ENCODE data around the gene P2RY8.

Gene P2RY8

GRCh38 chrX:1444561-1445500 lies 92.2 kb downstream of the P2RY8 start:
- TF ChIP-seq, protein P1, sequence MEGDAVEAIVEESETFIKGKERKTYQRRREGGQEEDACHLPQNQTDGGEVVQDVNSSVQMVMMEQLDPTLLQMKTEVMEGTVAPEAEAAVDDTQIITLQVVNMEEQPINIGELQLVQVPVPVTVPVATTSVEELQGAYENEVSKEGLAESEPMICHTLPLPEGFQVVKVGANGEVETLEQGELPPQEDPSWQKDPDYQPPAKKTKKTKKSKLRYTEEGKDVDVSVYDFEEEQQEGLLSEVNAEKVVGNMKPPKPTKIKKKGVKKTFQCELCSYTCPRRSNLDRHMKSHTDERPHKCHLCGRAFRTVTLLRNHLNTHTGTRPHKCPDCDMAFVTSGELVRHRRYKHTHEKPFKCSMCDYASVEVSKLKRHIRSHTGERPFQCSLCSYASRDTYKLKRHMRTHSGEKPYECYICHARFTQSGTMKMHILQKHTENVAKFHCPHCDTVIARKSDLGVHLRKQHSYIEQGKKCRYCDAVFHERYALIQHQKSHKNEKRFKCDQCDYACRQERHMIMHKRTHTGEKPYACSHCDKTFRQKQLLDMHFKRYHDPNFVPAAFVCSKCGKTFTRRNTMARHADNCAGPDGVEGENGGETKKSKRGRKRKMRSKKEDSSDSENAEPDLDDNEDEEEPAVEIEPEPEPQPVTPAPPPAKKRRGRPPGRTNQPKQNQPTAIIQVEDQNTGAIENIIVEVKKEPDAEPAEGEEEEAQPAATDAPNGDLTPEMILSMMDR (conservative IDR thresholded peaks at IDR 0.05; ENCODE audit: low read depth) = no peak
- ChIA-PET POLR2A (ENCODE audit: low non-redundant PET) (no interaction called here), CTCF (no interaction called here)
- DNase-seq (ENCODE audit: low spot score) = no peak
- H3K27ac ChIP-seq = no peak overlapping the region

DNA sequence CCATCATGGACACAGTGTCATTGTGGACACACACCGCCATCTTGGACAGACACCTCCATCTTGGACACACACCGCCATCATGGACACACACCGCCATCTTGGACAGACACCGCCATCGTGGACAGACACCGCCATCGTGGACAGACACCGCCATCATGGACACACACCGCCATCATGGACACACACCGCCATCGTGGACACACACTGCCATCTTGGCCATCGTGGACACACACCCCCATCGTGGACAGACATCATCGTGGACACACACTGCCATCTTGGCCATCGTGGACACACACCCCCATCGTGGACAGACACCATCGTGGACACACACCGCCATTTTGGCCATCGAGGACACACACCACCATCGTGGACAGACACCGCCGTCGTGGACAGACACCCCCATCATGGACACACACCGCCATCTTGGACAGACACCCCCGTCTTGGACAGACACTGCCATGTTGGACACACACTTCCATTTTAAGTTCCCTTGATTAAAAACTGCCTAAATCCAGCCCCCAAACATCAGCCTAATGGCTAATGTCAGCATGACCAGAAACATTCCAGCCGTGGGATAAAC lies 93.4 kb downstream of the P2RY8 start:
- ChIA-PET POLR2A (ENCODE audit: low non-redundant PET) (no interaction called here), CTCF (no interaction called here)
- TF ChIP-seq, protein P1 (conservative IDR thresholded peaks at IDR 0.05; ENCODE audit: low read depth) = no peak
- no peak overlapping the region for H3K27ac ChIP-seq
- DNase-seq (ENCODE audit: low spot score) = no peak

GRCh38 chrX:1442724-1443367 lies 94.1 kb downstream of the P2RY8 start:
- H3K27ac ChIP-seq = no peak overlapping the region
- ChIA-PET CTCF (no interaction called here), POLR2A (ENCODE audit: low non-redundant PET) (no interaction called here)
- TF ChIP-seq, protein P1 (conservative IDR thresholded peaks at IDR 0.05; ENCODE audit: low read depth) = no peak
- DNase-seq (ENCODE audit: low spot score) = no peak

GRCh38 chrX:1442016-1442665 lies 94.8 kb downstream of the P2RY8 start:
- no peak for DNase-seq (ENCODE audit: low spot score)
- CTCF ChIA-PET = no interaction called here
- POLR2A ChIA-PET (ENCODE audit: low non-redundant PET) = no interaction called here
- H3K27ac ChIP-seq = no peak overlapping the region
- TF ChIP-seq, protein P1 (conservative IDR thresholded peaks at IDR 0.05; ENCODE audit: low read depth) = no peak

- DNase-seq (ENCODE audit: low spot score) = no peak
- POLR2A ChIA-PET (ENCODE audit: low non-redundant PET) = no interaction called here
- TF ChIP-seq, protein P1 (conservative IDR thresholded peaks at IDR 0.05; ENCODE audit: low read depth) = no peak
- CTCF ChIA-PET = no interaction called here
- H3K27ac ChIP-seq = no peak overlapping the region
These were observed 96.5 kb downstream of the P2RY8 start for GRCh38 chrX:1440506-1440905.

DNA sequence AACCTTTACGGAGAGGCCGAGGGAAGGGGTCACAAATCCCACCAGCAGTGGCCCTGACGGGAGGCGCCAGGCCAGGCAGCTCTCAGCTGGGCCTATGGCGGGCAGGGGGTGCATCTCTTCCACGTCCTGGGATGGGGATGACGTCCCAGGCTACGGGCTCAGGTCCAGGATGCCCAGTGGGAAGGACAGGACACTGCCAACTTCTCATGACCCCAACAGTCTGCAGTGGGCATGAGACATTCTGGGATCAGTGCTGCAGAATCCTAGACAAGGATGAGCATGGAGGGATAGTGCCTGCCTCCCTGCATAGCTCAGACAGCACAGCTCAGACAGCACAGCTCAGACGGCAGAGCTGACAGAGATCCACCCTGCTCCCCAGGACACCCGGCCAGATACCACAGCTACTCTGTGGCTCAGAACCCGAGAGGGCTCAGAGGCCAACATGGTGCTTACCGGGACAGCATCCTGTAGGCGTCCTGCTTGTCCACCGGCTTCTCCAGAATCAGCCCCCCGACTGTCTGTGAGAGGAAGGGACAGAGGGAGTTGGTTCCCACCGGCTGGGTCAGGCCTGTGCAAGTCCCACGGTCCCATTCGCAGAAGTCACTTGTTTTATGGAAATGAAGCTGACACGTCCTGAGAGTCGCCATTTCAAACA lies 101.6 kb downstream of the P2RY8 start:
- POLR2A ChIA-PET (ENCODE audit: low non-redundant PET) = no interaction called here
- CTCF ChIA-PET = no interaction called here
- H3K27ac ChIP-seq = no peak overlapping the region
- TF ChIP-seq, protein P1 (conservative IDR thresholded peaks at IDR 0.05; ENCODE audit: low read depth) = no peak
- no peak for DNase-seq (ENCODE audit: low spot score)

Measured in RWPE1 (cell line).